Ascending aorta (tissue), 2 donors: Measurements from ENCODE around the gene TEX38. TPM values are rescaled to one million over a fixed set of nuclear protein-coding genes. Genes with fewer than 3 reads are reported as not detected.
"Not testable (repeated sequence)": the region's sequence is repeated elsewhere in the genome, so short reads cannot be mapped to it uniquely, and the experiment has no call there.

Source experiments
- DNase-seq, 2 donors: peaks; one replicate each; pipeline ENCODE4 v3.0.0-alpha.2; 2019; ENCODE audit warnings: low spot score in 2 of 2
- H3K27ac ChIP-seq, 2 donors: fragments of 200-600 bp; sonication (generic); one replicate each; pipeline ENCODE4 v1.5.1; 2016 to 2017; ENCODE audit warnings: mild to moderate bottlenecking in 1 of 2
- H3K27me3 ChIP-seq: fragments of 200-600 bp; sonication (generic); one replicate; pipeline ENCODE4 v1.5.1; 2017
- H3K36me3 ChIP-seq, 2 donors: fragments of 200-600 bp; sonication (generic); one replicate each; pipeline ENCODE4 v1.5.1; 2016
- H3K4me1 ChIP-seq, 2 donors: fragments of 200-600 bp; sonication (generic); one replicate each; pipeline ENCODE4 v1.5.1; 2016 to 2017; ENCODE audit warnings: mild to moderate bottlenecking in 1 of 2
- H3K4me3 ChIP-seq, 2 donors: fragments of 200-600 bp; sonication (generic); one replicate each; pipeline ENCODE4 v1.5.1; 2016 to 2017; ENCODE audit warnings: mild to moderate bottlenecking in 1 of 2
- H3K9me3 ChIP-seq, 2 donors: fragments of 200-600 bp; sonication (generic); one replicate each; pipeline ENCODE4 v1.5.1; 2016
- intact Hi-C: fragments of 100-400 bp; cut with DNase I; formaldehyde crosslinking; loops from one replicate; pipeline ENCODE4 v1.15.1; 2023
- total RNA-seq: library from RNA; depleted of rRNA; stranded (reverse); fragments of >200 nt; gene quantifications from one replicate; pipeline ENCODE4 v1.1.0, GENCODE V29; 2016
- TF ChIP-seq, protein P1 (sequence below), 3 experiments: fragments of 200-600 bp in 2 of 3; fragments of 450-650 bp in 1 of 3; sonication (generic) in 2 of 3; IDR thresholded peaks; one replicate each; pipeline ENCODE4 v1.5.1; 2016 to 2019; ENCODE audit warnings: antibody characterized with exemption in 3 of 3, mild to moderate bottlenecking in 1 of 3, moderate library complexity in 1 of 3

TEX38 gene
- total RNA-seq, 1 donor from 2014 or later = not detected

DNA sequence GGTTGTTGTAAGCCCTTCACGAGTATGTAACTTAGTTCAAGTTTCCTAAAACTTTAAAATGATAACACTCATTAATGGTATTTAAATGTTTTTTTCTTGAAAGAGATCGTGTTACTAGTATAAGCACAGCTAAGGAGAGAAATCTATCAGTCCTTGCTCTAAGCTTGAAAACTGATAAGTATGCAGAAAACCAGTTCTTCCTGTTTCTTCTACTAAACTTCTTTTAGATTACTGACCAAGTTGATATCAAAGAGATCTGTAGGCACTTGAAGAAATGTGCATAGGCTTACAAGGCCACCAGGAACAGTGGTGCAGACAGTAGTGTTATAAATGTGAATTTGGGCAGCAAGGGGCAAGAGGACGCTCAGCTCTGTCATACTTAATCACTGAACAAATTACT, 43.3 kb downstream of the TEX38 start:
- H3K36me3 ChIP-seq = peaks cover 14 to 33% of the 10 kb centered on the region in 2 donors
- H3K27me3 ChIP-seq = no peaks in the 10 kb centered on the region
- intact Hi-C loops = no loop called here
- no peak overlapping the region for H3K27ac ChIP-seq
- no peak overlapping the region for H3K4me3 ChIP-seq
- TF ChIP-seq, protein P1, sequence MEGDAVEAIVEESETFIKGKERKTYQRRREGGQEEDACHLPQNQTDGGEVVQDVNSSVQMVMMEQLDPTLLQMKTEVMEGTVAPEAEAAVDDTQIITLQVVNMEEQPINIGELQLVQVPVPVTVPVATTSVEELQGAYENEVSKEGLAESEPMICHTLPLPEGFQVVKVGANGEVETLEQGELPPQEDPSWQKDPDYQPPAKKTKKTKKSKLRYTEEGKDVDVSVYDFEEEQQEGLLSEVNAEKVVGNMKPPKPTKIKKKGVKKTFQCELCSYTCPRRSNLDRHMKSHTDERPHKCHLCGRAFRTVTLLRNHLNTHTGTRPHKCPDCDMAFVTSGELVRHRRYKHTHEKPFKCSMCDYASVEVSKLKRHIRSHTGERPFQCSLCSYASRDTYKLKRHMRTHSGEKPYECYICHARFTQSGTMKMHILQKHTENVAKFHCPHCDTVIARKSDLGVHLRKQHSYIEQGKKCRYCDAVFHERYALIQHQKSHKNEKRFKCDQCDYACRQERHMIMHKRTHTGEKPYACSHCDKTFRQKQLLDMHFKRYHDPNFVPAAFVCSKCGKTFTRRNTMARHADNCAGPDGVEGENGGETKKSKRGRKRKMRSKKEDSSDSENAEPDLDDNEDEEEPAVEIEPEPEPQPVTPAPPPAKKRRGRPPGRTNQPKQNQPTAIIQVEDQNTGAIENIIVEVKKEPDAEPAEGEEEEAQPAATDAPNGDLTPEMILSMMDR (IDR thresholded peaks at IDR 0.05) = no peak
- no peak for DNase-seq
- no peaks in the 10 kb centered on the region for H3K9me3 ChIP-seq
- H3K4me1 ChIP-seq = peaks cover 12 to 22% of the 10 kb centered on the region in 2 donors

DNA sequence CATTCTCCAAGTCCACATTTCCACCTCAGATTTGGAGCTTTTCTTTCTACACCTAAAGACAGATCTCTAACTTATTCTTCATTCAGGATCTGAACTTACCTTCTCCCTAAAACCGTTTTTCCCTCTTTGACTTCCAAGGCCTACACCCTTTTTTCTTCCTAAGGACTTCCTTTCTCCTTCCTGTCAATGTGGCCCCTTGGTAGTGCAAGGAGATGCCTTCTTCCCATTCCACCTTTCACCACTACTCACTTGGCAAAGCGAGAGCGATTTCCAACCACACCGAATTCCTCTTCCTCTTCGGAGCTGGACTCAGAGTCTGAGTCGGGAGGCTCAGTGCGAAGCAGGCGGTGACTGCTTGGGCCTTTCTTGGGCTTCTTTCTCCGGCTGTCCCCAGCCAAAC, 46.0 kb downstream of the TEX38 start:
- TF ChIP-seq, protein P1 (IDR thresholded peaks at IDR 0.05) = no peak
- Histone ChIP-seq H3K36me3 (peaks cover 12 to 20% of the 10 kb centered on the region in 2 donors), H3K4me1 (peaks cover 12 to 22% of the 10 kb centered on the region in 2 donors), H3K27me3 (no peaks in the 10 kb centered on the region), H3K9me3 (no peaks in the 10 kb centered on the region), H3K27ac (no peak overlapping the region), H3K4me3 (peak overlapping the region; percentile 97 to 99)
- DNase-seq = no peak
- intact Hi-C loops = loop anchor here (2.0 kb wide), 3 partner anchors 101 to 323 kb away; partner anchors contain the start of genes FAAH and MOB3C

DNA sequence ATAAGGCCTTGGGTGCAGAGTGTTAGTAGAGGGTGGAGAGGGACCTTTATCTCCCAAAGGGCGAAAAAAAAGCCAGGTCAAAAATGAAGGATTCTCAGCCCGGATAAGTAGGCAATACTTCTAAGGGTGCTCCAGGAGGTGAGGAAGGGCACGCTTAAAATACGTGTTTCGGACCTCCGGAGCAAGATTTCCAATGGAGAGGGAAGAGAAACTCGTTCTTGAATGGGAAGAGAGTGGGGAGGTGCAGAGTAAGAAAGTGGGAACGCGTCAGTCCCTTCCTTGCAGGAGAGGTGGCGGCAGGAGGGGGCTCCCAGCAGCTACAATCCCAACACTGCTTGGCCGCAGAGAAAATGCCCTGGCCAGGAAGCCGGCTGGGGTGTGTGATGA, 46.7 kb downstream of the TEX38 start:
- TF ChIP-seq, protein P1 (IDR thresholded peaks at IDR 0.05) = no peak
- intact Hi-C loops = loop anchor here (2.0 kb wide), 3 partner anchors 102 to 324 kb away; partner anchors contain the start of genes FAAH and MOB3C
- Histone ChIP-seq H3K27ac (peak overlapping the region; percentile 78 to 93), H3K27me3 (no peaks in the 10 kb centered on the region), H3K36me3 (peaks cover 6 to 14% of the 10 kb centered on the region in 2 donors), H3K4me3 (peak overlapping the region; percentile 97 to 99), H3K9me3 (no peaks in the 10 kb centered on the region), H3K4me1 (peaks cover 12 to 22% of the 10 kb centered on the region in 2 donors)
- DNase-seq = no peak

DNA sequence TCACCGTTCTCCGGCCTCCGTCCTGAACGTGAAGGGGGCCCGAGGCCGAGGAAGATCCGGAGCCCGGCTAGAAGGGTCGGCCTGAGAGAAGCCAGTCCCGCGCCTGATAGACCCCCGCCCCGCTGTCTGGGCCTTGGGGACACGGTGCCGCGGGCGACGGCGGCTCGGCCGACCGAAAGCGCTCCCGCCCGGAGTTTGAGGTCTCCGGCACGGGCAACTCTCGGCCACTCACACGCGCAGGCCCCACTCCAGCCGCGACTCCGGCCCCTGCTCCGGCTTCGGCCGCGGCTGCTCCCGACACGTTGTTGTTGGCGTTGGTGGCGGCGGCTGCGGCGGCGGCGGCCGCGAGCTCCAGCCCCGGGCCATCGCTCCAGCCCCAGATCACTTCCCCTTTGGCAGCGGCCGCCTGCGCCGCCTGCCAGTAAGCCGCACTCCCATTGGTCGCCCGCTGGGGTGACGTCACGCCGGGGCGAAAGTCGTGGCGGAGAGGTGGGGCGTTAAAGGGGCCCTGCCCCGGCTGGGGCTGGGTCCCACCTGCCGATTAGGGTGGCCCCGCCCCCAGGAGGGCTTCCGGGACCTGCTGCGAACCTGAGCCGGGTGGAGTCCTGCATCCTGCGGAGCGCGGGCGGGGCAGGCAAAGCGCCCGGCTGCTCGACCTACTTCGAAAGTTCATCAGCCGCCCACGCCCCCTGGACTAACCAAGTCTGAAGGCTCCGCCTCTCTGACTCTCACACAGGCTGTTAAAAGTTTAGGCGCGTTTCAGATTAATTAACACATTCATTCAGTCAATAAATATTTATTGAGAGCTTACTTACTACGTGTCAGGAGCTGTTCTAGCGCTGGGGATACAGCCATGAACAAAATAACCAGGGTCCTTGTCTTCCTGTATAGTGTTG, 47.3 kb downstream of the TEX38 start, which contains the start of gene EFCAB14:
Gene EFCAB14, minus strand, starts transcription at position 388 of the 896 bp plus-strand sequence. CDS start 1,027 bp downstream, outside the sequence.
- H3K9me3 ChIP-seq = no peaks in the 10 kb centered on the region
- no peaks in the 10 kb centered on the region for H3K27me3 ChIP-seq
- peaks cover 12 to 22% of the 10 kb centered on the region in 2 donors for H3K4me1 ChIP-seq
- H3K4me3 ChIP-seq = peak within 1 kb of the TSS; percentile 97 to 99
- DNase-seq = peak; percentile 83 to 97
- TF ChIP-seq, protein P1 (IDR thresholded peaks at IDR 0.05) = no peak
- intact Hi-C loops = loop anchor here (1.0 to 2.0 kb wide), 5 partner anchors 51 to 324 kb away; partner anchors contain the start of genes ATPAF1, FAAH, MKNK1 and MOB3C
- peaks cover 6 to 13% of the 10 kb centered on the region in 2 donors for H3K36me3 ChIP-seq
- peak within 1 kb of the TSS; percentile 78 to 93 for H3K27ac ChIP-seq

DNA sequence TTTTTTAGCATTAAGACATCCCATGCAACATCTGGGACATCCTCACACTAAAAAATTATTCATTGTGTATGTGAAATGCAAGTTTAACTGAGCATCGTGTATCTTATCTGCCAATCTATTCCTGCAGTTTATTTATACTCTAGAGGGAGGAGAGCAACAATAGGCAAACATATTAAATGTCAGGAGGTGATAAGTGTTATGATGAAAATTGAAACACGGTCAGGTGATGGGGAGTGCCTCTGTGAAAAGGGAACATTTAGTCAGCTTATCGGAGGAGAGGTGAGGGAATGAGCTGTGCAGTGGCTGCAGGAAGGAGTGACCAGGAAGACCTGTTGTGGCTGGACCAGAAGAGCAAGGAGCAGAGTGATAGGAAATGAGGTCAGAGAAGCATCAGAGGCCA, 48.0 kb downstream of the TEX38 start:
- no peaks in the 10 kb centered on the region for H3K9me3 ChIP-seq
- no peak for DNase-seq
- TF ChIP-seq, protein P1 (IDR thresholded peaks at IDR 0.05) = no peak
- intact Hi-C loops = loop anchor here (1.0 to 10.0 kb wide), 6 partner anchors 51 to 325 kb away; partner anchors contain the start of genes ATPAF1, FAAH, MKNK1 and MOB3C
- H3K27me3 ChIP-seq = no peaks in the 10 kb centered on the region
- peaks cover 6 to 13% of the 10 kb centered on the region in 2 donors for H3K36me3 ChIP-seq
- H3K4me3 ChIP-seq = peak overlapping the region; percentile 97 to 99
- peaks cover 12 to 22% of the 10 kb centered on the region in 2 donors for H3K4me1 ChIP-seq
- peak overlapping the region; percentile 78 to 93 for H3K27ac ChIP-seq

DNA sequence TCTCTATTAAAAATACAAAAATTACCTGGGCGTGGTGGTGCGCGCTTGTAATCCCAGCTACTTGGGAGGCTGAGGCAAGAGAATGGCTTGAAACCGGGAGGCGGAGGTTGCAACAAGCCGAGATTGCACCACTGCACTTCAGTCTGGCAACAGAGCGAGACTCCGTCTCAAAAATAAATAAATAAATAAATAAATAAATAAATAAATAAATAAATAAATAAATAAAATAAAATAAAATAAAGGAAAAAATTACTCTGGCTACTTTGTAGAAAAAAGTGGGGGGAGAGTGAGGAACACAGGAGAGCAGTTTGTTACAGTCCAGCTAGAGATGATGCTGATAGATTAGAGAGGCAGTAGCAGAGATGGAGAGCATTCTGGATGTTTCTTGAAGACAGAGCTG, 48.7 kb downstream of the TEX38 start:
- intact Hi-C loops = loop anchor here (10.0 kb wide), 1 partner anchor 276 kb away; no protein-coding TSS in a partner anchor

More for the DNA sequence above, 48.7 kb downstream of the TEX38 start:
- not testable (repeated sequence) for H3K36me3 ChIP-seq, H3K4me3 ChIP-seq, H3K27me3 ChIP-seq, H3K9me3 ChIP-seq, DNase-seq, H3K27ac ChIP-seq
- H3K4me1 ChIP-seq = peaks cover 12 to 22% of the 10 kb centered on the region in 2 donors
